ENCODE results near the gene DYRK4. TPM values are rescaled to one million over a fixed set of nuclear protein-coding genes. Genes with fewer than 3 reads are reported as not detected.

Gene DYRK4
- total and polyA plus RNA-seq, 2 of the 13 experiments (the other 11 are each of a cell fraction or from before 2014, with no cell fraction given) = 29.4 to 40.2 TPM

DNA sequence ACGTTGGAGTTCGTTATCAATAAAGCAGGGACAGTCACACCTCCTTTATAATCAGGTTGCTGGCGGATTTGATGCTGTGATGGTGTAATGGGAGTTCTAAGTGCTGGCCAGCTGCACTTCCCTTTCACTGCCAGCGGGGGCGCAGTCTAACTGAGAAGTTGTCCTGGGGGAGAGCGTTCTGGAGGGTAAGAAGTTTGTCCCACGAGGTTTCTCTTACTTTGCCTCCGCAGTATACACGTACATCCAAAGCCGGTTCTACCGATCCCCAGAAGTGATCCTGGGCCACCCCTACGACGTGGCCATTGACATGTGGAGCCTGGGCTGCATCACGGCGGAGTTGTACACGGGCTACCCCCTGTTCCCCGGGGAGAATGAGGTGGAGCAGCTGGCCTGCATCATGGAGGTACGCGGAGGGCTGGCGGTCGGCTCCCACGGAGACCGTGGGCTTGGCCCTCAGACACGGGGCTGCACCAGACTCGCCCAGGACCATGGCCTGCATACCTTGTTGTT lies 42.7 kb downstream of the DYRK4 start (continued):
- TF ChIP-seq GRHL1 (CRISPR knock-in tag; conservative IDR thresholded peaks at IDR 0.05) (no peak), YY1 (IDR thresholded peaks at IDR 0.05; ENCODE audit: insufficient read depth, insufficient replicate concordance, low read depth, low read length) (peak; percentile 27), FOXK1 (CRISPR knock-in tag; IDR thresholded peaks at IDR 0.05; ENCODE audit: borderline replicate concordance, low read depth) (peak; percentile 38; the same call in 1 of the 2 replicates), ZNF337 (CRISPR knock-in tag; IDR thresholded peaks at IDR 0.05; ENCODE audit: borderline replicate concordance, low read depth) (no peak), ARNTL (CRISPR knock-in tag; IDR thresholded peaks at IDR 0.05) (no peak), ZNF101 (CRISPR knock-in tag; IDR thresholded peaks at IDR 0.05; ENCODE audit: borderline replicate concordance, low read depth) (no peak), ISL2 (CRISPR knock-in tag; IDR thresholded peaks at IDR 0.05) (no peak), HMG20B (CRISPR knock-in tag; conservative IDR thresholded peaks at IDR 0.05) (no peak), ZNF7 (CRISPR knock-in tag; IDR thresholded peaks at IDR 0.05) (no peak), IKZF4 (CRISPR knock-in tag; IDR thresholded peaks at IDR 0.05; ENCODE audit: borderline replicate concordance, low read depth, not compliant biosample characterization) (no peak), ZFP82 (CRISPR knock-in tag; IDR thresholded peaks at IDR 0.05; ENCODE audit: borderline replicate concordance) (no peak), ZNF160 (CRISPR knock-in tag; IDR thresholded peaks at IDR 0.05) (0 out of 2 replicates have a peak, but pooled peaks have one; percentile 48), ZSCAN29 (CRISPR knock-in tag; conservative IDR thresholded peaks at IDR 0.05) (peak; percentile 51; the same call in 1 of the 2 replicates), U2AF2 (IDR thresholded peaks at IDR 0.05; ENCODE audit: low read depth, low read length) (no peak), ZNF841 (CRISPR knock-in tag; IDR thresholded peaks at IDR 0.05; ENCODE audit: borderline replicate concordance) (no peak), ZNF264 (CRISPR knock-in tag; IDR thresholded peaks at IDR 0.05) (0 out of 2 replicates have a peak, but pooled peaks have one; percentile 27), TCF7L2 (IDR thresholded peaks at IDR 0.05; ENCODE audit: low read depth, low read length) (no peak), HNRNPL (IDR thresholded peaks at IDR 0.05; ENCODE audit: low read depth, low read length) (no peak), RNF219 (CRISPR knock-in tag; IDR thresholded peaks at IDR 0.05) (no peak), GATA4 (IDR thresholded peaks at IDR 0.05; ENCODE audit: borderline replicate concordance, low read depth) (no peak), SETDB1 (CRISPR knock-in tag; IDR thresholded peaks at IDR 0.05; ENCODE audit: borderline replicate concordance) (no peak), ZFP62 (CRISPR knock-in tag; IDR thresholded peaks at IDR 0.05) (no peak)
- TF ChIP-seq, protein P1, sequence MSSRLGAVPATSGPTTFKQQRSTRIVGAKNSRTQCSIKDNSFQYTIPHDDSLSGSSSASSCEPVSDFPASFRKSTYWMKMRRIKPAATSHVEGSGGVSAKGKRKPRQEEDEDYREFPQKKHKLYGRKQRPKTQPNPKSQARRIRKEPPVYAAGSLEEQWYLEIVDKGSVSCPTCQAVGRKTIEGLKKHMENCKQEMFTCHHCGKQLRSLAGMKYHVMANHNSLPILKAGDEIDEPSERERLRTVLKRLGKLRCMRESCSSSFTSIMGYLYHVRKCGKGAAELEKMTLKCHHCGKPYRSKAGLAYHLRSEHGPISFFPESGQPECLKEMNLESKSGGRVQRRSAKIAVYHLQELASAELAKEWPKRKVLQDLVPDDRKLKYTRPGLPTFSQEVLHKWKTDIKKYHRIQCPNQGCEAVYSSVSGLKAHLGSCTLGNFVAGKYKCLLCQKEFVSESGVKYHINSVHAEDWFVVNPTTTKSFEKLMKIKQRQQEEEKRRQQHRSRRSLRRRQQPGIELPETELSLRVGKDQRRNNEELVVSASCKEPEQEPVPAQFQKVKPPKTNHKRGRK (CRISPR knock-in tag; IDR thresholded peaks at IDR 0.05) = no peak
- TF ChIP-seq, protein P2, sequence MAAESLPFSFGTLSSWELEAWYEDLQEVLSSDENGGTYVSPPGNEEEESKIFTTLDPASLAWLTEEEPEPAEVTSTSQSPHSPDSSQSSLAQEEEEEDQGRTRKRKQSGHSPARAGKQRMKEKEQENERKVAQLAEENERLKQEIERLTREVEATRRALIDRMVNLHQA (CRISPR knock-in tag; IDR thresholded peaks at IDR 0.05) = no peak
- TF ChIP-seq, protein P3, sequence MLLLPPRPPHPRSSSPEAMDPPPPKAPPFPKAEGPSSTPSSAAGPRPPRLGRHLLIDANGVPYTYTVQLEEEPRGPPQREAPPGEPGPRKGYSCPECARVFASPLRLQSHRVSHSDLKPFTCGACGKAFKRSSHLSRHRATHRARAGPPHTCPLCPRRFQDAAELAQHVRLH (CRISPR knock-in tag; IDR thresholded peaks at IDR 0.05; ENCODE audit: borderline replicate concordance, low read depth) = peak; percentile 49; the same call in 1 of the 2 replicates
